Vagina (tissue), 2 donors: Measurements from ENCODE around the gene SPINDOC.

Source experiments
- POLR2A ChIP-seq, 2 donors: fragments of 450-650 bp; IDR thresholded peaks; one replicate each; pipeline ENCODE4 v1.6.1; 2017; ENCODE audit warnings: antibody characterized with exemption in 2 of 2, mild to moderate bottlenecking in 2 of 2, moderate library complexity in 2 of 2
- POLR2AphosphoS5 ChIP-seq, 2 donors: sonication (generic); formaldehyde crosslinking; IDR thresholded peaks; one replicate each; pipeline ENCODE4 v1.9.0; 2017; ENCODE audit warnings: antibody characterized with exemption in 2 of 2, mild to moderate bottlenecking in 2 of 2, low read depth in 1 of 2; ENCODE audit not compliant: insufficient read depth in 1 of 2
- TF ChIP-seq, protein P1 (sequence below), 3 experiments: fragments of 450-650 bp in 2 of 3; fragments of 200-600 bp in 1 of 3; sonication (generic) in 1 of 3; IDR thresholded peaks; one replicate each; pipeline ENCODE4 v1.5.1; 2017 to 2019; ENCODE audit warnings: antibody characterized with exemption in 3 of 3, mild to moderate bottlenecking in 2 of 3, moderate library complexity in 2 of 3

DNA sequence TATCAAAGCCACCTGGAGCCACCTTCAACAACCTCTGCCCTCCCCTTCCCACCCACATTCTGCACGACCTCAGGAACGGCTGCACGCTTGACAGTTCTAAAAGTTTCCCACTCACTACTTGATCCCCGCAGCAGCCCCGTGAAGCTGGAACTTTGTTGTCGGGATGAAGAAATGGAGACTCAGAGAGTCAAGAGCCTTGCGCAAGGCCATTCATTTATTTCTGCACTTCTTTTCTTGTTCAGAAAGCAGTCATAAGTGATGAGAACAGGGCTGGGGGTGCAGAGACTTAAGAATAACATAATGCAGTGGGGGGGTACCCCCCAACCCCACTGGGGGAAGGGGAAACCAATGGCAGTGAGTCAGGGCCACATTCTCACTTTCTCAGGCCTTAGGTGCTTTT, 42.5 kb upstream of the SPINDOC start:
- TF ChIP-seq, protein P1, sequence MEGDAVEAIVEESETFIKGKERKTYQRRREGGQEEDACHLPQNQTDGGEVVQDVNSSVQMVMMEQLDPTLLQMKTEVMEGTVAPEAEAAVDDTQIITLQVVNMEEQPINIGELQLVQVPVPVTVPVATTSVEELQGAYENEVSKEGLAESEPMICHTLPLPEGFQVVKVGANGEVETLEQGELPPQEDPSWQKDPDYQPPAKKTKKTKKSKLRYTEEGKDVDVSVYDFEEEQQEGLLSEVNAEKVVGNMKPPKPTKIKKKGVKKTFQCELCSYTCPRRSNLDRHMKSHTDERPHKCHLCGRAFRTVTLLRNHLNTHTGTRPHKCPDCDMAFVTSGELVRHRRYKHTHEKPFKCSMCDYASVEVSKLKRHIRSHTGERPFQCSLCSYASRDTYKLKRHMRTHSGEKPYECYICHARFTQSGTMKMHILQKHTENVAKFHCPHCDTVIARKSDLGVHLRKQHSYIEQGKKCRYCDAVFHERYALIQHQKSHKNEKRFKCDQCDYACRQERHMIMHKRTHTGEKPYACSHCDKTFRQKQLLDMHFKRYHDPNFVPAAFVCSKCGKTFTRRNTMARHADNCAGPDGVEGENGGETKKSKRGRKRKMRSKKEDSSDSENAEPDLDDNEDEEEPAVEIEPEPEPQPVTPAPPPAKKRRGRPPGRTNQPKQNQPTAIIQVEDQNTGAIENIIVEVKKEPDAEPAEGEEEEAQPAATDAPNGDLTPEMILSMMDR (IDR thresholded peaks at IDR 0.05), result no peak
- no peak for TF ChIP-seq POLR2A (IDR thresholded peaks at IDR 0.05)
- no peak for TF ChIP-seq POLR2AphosphoS5 (IDR thresholded peaks at IDR 0.05; ENCODE audit: insufficient read depth in 1 of 2, low read depth in 1 of 2)
